HFFc6 (cell line): ENCODE data around the gene SLC25A34. TPM values are rescaled to one million over a fixed set of nuclear protein-coding genes. Genes with fewer than 3 reads are reported as not detected.
A peak's percentile ranks its signal among the peaks of the same experiment; 100 is the strongest.

Source experiments
- DNase-seq: peaks from one replicate; pipeline ENCODE4 v3.0.0-alpha.2; 2018
- H3K27ac Mint-ChIP-seq: 2 replicates; pipeline ENCODE4 v1.8.0; 2020; ENCODE audit warnings: mild to moderate bottlenecking, mixed read lengths
- H3K27me3 Mint-ChIP-seq: 2 replicates; pipeline ENCODE4 v1.8.0; 2021; ENCODE audit warnings: mild to moderate bottlenecking, moderate library complexity, mixed read lengths; ENCODE audit not compliant: insufficient read depth
- H3K36me3 Mint-ChIP-seq: 2 replicates; pipeline ENCODE4 v1.8.0; 2021; ENCODE audit warnings: low read depth, mixed read lengths
- H3K4me1 Mint-ChIP-seq: 2 replicates; pipeline ENCODE4 v1.8.0; 2020; ENCODE audit warnings: low read depth, mixed read lengths
- H3K4me3 Mint-ChIP-seq: 2 replicates; pipeline ENCODE4 v1.8.0; 2020; ENCODE audit warnings: mild to moderate bottlenecking, moderate library complexity, mixed read lengths
- H3K9me3 Mint-ChIP-seq: 2 replicates; pipeline ENCODE4 v1.8.0; 2020; ENCODE audit warnings: mild to moderate bottlenecking, mixed read lengths
- CTCF ChIP-seq: fragments of 200-600 bp; sonication (generic); IDR thresholded peaks from 2 replicates; pipeline ENCODE4 v1.5.0; 2021; ENCODE audit warnings: antibody characterized with exemption, mild to moderate bottlenecking
- long read RNA-seq: library from polyadenylated mRNA; unstranded; transcript quantifications from one replicate; pipeline ENCODE4 v2.0.0, GENCODE V29; 2019
- total RNA-seq, 6 experiments: library from RNA; stranded (reverse); fragmentation: NEBNext Ultra II Directional; extraction: Animal tissue kit (Norgen Biotek cat#: 25700); gene quantifications; 2 replicates in 1 of 6; 3 replicates in 5 of 6; pipeline ENCODE4 v1.2.3, GENCODE V29; 2021

SLC25A34 gene
- under 1 TPM; 0.26 to 0.68 (median 0.43) TPM for total RNA-seq
- long read RNA-seq, result 0 reads

DNA sequence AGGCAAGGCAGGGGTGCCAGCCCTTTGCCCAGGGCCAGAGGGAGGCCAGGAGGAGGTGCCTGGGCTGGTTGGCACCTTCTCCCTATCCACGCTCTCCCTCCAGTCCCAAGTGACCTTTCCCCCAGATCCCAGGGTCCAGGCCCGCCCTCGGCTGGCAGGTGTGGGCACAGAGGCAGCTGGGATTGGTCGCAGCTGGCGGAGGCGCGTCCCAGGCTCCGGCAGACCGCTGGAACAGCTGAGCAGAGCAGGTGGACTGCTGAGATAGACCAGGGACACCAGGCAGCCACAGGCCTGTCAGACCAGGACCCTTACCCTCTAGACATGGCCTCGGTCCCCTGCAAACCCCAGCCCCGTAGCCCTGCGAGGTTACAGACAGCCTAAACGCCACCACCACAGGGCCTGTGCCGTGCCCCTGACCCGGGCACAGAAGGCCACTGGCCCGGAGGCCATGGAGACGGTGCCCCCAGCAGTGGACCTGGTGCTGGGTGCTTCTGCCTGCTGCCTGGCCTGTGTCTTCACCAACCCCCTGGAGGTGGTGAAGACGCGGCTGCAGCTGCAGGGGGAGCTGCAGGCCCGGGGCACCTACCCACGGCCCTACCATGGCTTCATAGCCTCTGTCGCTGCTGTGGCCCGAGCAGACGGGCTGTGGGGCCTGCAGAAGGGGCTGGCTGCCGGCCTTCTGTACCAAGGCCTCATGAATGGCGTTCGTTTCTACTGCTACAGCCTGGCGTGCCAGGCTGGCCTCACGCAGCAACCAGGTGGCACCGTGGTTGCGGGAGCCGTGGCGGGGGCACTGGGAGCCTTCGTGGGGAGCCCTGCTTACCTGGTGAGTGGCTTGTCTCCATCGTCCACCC lies at the start of gene SLC25A34:
SLC25A34 (plus strand) TSS at position 221 of the 854 bp plus-strand sequence; CDS start at position 449, 228 bp downstream.
- no peak for DNase-seq
- Mint-ChIP-seq H3K27ac (no peak within 1 kb of the TSS), H3K36me3 (no peaks in the 10 kb centered on the region), H3K4me1 (peaks cover 3% of the 10 kb centered on the region), H3K27me3 (peaks cover 1% of the 10 kb centered on the region), H3K9me3 (no peaks in the 10 kb centered on the region), H3K4me3 (no peak within 1 kb of the TSS)
- no peak for TF ChIP-seq CTCF

GRCh38 chr1:15687446-15687845 lies 48.6 kb upstream of the SLC25A34 start:
- Mint-ChIP-seq H3K9me3 (no peaks in the 10 kb centered on the region), H3K27ac (no peak overlapping the region), H3K4me1 (peaks cover 47% of the 10 kb centered on the region), H3K27me3 (peaks cover 4% of the 10 kb centered on the region; the same call in 1 of the 2 replicates), H3K36me3 (peaks cover 7% of the 10 kb centered on the region), H3K4me3 (no peak overlapping the region)
- DNase-seq, result no peak
- TF ChIP-seq CTCF, result no peak

DNA sequence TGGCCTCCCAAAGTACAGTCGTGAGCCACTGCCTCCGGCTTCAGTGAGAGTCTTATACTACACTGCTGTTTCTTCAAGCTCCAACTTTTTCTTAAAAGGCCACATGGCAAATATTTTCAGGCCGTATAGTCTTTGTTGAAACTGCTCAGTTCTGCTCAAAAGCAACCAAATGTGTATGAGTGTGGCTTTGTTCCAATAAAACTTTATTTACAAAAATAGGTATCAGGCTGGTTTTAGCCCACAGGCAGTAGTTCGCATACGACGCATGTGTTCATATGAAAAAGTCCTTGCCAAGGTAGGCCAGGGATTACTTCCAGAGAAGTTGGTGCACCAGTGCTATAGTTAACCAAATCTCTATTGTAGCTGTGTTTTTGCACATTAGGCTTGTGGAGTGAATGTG lies 45.7 kb upstream of the SLC25A34 start:
- no peak for DNase-seq
- Mint-ChIP-seq H3K9me3 (no peaks in the 10 kb centered on the region), H3K27me3 (no peaks in the 10 kb centered on the region), H3K4me1 (peaks cover 39% of the 10 kb centered on the region), H3K27ac (no peak overlapping the region), H3K4me3 (no peak overlapping the region), H3K36me3 (peaks cover 7% of the 10 kb centered on the region)
- no peak for TF ChIP-seq CTCF

DNA sequence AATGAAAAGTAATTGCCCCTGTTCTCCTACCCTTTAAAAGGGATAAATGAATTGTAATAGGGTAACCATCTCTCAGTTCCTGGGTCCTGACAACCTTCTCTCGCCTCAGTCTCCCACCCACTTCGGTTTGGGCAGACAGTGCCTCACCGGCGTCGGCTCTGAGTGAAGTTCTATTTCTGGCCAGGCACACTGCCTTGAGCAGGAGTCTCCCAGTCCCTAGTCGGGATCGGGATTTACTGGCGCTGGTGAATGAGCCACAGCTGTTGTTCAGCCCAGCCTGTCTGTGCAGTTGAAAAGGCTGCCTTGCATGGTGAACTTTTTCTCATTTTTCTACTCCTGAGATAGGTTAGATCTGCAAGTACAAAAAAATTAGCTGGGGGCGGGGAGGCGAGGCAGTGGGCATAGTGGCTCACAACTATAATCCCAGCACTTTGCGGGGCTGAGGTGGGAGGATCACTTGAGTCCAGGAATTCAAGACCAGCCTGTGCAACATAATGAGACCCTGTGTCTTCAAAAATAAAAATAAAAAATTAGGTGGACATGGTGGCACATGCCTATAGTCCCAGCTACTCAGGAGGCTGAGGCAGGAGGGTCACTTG lies 44.5 kb upstream of the SLC25A34 start:
- Mint-ChIP-seq H3K27me3 (no peaks in the 10 kb centered on the region), H3K27ac (no peak overlapping the region), H3K36me3 (peaks cover 7% of the 10 kb centered on the region), H3K4me1 (peaks cover 32% of the 10 kb centered on the region), H3K9me3 (no peaks in the 10 kb centered on the region), H3K4me3 (no peak overlapping the region)
- no peak for TF ChIP-seq CTCF
- DNase-seq, result no peak

- Mint-ChIP-seq H3K27me3 (no peaks in the 10 kb centered on the region), H3K27ac (0 out of 2 replicates have a peak overlapping the region, but pooled peaks have one; percentile 1), H3K4me1 (peaks cover 35% of the 10 kb centered on the region), H3K9me3 (no peaks in the 10 kb centered on the region), H3K4me3 (no peak overlapping the region), H3K36me3 (peaks cover 7% of the 10 kb centered on the region)
- TF ChIP-seq CTCF, result no peak
- DNase-seq, result no peak
Measured at GRCh38 chr1:15692121-15692682, 43.9 kb upstream of the SLC25A34 start.
